NCI-H2107 treated with DMSO at 0.1 percent for 48 hours (cell line): ENCODE measurements around the gene IQCN.

ENCODE experiments used
- DNase-seq: peaks from one replicate; lab custom pipeline; 2025; ENCODE audit not compliant: unreplicated experiment; lab: John Stamatoyannopoulos, UW

IQCN gene, protein sequence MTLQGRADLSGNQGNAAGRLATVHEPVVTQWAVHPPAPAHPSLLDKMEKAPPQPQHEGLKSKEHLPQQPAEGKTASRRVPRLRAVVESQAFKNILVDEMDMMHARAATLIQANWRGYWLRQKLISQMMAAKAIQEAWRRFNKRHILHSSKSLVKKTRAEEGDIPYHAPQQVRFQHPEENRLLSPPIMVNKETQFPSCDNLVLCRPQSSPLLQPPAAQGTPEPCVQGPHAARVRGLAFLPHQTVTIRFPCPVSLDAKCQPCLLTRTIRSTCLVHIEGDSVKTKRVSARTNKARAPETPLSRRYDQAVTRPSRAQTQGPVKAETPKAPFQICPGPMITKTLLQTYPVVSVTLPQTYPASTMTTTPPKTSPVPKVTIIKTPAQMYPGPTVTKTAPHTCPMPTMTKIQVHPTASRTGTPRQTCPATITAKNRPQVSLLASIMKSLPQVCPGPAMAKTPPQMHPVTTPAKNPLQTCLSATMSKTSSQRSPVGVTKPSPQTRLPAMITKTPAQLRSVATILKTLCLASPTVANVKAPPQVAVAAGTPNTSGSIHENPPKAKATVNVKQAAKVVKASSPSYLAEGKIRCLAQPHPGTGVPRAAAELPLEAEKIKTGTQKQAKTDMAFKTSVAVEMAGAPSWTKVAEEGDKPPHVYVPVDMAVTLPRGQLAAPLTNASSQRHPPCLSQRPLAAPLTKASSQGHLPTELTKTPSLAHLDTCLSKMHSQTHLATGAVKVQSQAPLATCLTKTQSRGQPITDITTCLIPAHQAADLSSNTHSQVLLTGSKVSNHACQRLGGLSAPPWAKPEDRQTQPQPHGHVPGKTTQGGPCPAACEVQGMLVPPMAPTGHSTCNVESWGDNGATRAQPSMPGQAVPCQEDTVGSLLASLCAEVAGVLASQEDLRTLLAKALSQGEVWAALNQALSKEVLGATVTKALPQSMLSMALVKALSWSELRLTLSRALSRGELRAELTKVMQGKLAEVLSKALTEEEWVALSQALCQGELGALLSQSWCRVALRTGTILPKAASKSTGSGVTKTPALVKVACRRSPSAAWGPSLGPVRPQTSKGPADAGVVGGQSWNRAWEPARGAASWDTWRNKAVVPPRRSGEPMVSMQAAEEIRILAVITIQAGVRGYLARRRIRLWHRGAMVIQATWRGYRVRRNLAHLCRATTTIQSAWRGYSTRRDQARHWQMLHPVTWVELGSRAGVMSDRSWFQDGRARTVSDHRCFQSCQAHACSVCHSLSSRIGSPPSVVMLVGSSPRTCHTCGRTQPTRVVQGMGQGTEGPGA (N-terminal part only)

DNA sequence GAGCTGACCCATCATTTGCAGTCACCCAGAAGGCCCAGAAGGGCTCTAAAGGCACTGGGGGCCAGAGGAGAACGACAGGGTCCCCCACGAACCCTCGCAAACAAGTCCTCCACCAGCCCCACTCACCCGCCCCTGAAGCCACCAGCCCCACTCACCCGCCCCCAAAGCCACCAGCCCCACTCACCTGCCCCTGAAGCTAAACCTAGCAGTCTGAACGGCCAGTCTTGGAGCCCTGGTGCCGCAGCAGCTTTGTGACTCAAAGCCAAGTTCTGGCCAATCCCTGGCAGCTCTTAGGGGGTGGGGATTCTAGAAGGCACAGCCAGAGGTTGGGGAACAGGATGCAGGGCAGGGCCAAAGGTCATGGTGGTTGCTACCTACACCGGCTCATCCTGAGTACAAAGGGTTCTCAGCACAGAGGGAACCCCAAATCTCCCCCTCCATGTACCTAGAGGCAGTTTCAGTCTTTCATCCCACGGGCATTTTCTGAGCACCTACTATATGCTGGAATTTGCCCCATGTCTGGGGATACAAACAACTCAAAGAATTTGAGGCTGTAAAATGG is at the start of gene IQCN:
Gene IQCN (minus strand): TSS at position 234 of the 562 bp plus-strand sequence. CDS start 4,974 bp downstream, outside the sequence.
- DNase-seq: no peak

DNA sequence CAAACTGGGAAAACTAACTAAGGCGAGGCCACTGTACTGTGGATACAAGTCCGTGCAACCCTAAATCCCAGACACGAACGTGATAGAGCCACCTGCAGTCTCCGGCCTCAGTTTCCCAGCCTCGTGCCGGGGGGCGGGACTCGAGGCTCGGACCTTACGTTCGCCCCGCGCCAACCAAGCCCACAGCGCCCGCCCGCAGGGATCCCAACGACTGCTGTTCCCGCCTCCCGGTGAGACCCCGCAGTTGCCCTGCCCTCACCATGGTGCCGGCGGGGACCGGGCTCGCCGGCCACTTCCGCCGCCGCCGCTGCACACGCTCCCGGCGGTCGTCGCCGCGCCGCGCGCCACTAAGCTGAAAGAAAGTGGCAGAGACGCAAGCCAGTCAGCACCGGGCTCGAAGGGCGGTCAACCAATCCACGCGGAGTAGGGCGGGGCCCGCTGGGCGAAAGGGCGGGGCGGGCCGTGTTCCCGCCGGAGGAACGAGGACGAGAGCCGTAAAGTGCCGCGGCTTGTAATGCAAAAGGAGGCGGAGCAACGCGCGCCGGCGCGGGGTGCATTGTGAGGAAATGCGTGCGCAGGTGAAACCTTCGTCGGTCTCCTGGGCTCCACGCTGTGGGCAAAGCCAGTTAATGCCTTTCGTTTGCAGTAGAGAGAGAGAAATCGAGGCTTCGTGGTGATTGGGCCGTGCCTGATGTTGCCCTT is 48.7 kb upstream of the IQCN start, which contains the start of gene LSM4:
Gene LSM4 (minus strand): TSS at position 318 of the 702 bp plus-strand sequence. CDS start 56 bp downstream, at position 262.
- peak; percentile 96 for DNase-seq

DNA sequence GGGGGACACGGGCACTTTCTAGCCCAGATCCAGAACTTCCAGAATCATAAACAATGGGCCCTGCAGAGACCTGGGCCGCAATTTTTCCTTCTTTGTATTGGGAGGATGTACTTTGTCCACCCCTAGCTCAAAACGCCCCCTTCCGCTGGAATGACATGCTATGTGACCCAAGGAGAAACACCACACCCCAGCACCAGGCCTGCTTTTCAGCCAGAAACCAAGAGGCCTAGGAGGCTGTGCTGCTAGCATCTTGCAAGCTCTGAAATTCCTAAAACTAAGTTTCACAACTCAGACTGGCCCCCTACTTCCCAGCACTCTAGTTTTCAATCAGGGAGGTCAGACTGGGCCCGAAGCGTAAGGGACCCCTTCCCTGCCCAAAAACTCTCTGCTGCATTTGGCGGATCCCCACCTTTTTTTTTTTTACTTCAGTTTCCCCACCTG is 48.1 kb upstream of the IQCN start:
- DNase-seq: no peak

DNA sequence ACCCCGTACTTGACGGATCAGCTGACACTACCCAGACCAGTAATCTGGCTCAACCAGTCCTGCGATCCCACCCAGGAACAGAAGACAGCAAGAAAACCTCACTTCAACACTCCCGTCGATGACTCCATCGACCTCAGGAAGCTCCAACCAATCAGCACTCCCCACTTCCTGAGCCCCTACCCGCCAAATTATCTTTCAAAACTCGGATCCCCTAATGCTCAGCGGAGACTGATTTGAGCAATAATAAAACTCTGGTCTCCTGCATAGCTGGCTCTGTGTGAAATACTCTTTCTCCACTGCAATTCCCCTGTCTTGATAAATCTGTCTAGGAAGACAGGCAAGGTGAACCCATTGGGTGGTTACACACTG is 47.5 kb upstream of the IQCN start:
- DNase-seq: no peak

DNA sequence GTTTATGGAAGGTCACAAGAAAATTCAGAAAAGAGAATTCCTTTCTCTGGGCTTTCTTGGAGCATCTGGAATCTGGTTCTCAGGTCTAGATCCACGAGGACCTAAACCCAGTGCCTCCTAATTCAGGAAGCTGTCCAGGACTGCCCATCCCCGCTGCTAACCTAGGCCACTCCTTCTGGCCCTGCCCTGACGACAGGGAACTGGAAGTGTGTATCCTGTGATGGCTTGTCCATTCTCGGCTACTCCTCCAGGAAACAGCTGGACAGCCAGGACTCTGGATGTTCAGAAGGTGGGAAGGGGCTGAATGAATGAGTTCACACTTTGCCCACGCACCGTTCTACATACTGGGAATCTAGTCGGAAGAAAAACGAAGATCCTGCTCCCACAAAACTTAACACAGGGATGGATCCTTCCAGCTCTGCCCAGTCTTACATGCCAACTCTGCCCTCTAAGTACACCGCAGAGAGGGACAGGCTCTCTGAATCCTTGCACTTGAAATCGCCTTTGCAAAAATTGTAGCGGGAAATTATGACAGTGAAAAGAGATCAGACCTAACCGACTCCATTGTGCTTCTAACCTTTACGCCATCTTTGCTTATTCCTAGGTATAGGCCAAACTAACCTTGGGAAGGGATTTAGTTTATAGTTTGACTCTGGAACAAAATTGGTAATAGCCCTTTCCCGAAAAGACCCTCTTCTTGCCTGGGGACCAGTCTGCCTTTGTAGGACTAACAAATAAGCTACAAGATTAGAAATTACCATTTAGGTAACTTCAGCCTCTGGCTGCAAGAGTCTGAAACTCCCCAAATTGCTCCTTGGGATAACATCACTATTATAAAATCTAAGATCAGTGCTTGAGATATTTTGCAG is 46.8 kb upstream of the IQCN start:
- DNase-seq: no peak

DNA sequence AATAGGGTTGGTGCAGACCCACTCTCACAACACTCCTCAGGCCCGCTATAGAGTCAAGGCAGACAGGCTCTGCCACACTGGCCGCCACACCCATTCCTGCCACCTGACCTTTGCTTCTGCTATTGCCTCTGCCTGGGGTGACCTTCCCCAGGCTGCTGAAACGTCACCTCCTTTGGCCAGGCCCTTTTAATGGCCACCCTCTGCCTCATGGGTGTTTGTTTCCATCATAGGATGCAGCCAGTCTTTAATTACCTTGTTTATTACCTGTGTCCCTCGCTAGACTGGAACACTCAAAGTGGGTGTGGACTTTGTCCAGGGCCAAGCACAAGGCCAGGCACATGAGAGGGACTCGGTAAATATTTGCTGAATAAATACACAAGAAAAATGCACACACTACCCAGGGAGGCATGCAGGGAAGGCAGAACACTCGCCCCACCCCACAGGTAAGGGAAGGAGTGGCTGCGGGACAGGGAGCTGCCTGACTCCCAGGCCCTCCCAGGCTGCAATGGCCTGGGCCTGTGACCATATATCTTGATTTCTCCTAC is 45.4 kb upstream of the IQCN start:
- no peak for DNase-seq

DNA sequence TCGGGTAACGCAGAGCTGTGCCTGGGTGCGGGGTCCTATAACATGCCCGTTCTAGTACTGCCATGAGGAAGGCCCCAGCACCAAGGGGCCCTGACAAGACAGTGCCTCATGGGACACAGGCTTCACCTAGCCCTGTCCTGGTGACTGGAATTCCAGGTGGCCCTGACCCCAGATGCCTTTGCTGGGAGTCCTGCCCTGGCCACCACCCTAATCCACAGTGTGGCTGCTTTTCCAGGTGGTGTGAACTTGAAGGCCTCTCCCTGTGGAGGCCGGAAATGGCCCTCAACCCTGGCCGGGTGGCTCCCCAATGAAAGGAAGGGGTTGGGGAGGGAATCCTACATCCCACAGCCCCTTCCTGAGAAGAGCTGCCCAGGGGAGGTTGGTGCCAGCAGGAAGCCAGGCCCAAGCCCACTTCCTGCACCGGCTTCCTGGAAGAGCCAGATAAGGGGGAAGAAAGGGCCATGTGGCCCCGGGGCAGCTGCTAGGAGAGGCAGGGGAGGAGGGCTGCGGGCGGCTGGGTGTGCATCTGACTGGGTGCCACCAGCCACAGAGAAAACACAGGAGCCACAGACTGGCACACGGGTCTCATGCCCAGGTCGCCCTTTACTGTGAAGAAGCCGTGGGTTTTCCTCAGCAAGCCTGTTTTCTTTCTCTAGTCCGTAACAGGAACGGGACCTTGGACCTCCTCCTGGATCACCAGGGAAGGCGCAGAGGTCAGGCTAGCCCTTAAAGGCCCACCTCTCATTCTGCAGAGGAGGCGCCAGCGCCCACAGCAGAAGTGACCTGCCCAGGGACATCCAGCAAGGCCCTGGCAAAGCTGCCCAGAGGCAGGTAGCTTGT is 43.9 kb upstream of the IQCN start:
- no peak for DNase-seq

DNA sequence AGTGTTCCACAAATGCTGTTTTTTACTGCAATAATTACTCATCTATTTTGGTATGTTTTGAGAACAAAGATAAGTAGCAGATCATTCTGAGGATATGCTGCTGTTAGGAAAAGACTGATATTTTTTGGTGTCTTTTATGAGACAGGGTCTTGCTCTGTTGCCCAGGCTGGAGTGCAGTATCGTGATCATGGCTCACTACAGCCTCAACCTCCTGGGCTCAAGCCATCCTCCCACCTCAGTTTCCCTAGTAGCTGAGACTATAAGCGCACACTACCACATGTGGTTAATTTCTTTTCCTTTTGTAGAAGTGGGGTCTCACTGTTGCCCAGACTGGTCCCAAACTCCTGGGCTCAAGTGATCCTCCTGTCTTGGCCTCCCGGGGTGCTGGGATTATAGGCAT is 39.1 kb upstream of the IQCN start:
- DNase-seq: no peak

DNA sequence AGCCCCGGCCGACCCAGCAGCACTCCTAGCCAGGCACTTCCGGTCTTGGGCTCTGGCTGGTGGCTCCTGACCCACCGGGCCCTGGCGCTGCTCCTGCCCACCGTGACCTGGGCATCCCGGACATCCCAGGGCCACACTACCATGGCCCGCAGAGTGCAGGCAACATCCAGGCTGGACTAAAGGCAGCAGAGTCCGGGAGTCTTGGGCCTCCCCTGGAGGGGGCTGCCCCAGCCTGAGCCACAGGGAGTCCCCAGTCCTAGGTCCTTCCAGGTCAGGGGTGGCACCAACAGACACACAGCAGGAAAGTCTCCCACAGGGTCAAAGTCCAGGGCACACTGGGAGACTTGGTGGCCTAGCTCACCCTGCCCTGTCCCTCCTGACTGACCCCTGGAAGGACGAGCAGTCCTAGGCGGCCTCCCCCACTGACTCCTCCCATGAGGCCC is 37.9 kb upstream of the IQCN start:
- DNase-seq: no peak

DNA sequence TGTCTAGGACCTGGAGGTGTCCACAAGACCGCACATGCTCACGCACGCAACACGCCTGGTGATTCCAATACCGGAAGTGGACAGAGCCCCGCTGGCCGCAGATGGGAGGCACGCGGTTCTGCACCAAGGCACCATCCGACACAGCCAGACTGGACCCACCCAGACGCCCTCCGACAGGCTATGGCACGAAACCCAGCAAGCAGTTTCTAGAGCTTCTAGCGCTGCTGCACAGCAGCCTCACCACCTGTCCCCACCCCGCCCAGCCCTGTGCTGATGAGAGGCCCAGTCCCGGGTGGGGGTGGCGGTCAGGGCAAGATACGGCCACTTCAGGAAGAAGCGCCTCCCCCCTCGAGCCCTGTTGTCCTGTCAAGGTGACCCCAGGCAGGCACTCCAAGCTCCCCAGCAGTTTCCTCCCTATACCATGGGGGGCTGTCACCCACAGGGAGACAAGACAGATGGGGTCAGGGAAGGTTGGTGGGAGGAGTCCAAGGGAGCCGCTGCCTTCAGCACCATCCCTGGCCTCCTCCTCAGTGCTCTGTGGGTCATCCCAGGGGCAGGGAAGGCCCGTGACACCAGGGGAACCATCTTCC is 37.3 kb upstream of the IQCN start:
- no peak for DNase-seq

DNA sequence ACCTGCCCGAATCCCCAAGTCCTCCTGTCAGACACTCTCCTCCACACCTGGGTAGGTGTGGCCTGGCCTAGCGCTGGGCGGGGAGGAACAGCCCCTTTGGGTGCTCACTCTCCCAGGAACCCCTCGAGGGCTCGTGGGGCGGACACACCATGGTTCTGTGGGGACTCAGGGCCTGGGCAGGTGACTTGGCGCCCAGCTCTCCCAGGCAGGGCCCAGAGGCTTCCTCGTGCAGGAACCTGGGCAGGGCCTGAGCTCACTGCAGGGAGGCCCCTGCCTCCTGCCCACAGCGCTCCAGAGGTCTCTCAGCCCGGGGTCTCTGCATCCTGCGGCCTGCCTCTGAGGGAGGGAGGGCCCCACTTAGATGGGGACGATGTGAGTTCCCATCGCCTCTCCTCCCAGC is 36.7 kb upstream of the IQCN start:
- DNase-seq: no peak

DNA sequence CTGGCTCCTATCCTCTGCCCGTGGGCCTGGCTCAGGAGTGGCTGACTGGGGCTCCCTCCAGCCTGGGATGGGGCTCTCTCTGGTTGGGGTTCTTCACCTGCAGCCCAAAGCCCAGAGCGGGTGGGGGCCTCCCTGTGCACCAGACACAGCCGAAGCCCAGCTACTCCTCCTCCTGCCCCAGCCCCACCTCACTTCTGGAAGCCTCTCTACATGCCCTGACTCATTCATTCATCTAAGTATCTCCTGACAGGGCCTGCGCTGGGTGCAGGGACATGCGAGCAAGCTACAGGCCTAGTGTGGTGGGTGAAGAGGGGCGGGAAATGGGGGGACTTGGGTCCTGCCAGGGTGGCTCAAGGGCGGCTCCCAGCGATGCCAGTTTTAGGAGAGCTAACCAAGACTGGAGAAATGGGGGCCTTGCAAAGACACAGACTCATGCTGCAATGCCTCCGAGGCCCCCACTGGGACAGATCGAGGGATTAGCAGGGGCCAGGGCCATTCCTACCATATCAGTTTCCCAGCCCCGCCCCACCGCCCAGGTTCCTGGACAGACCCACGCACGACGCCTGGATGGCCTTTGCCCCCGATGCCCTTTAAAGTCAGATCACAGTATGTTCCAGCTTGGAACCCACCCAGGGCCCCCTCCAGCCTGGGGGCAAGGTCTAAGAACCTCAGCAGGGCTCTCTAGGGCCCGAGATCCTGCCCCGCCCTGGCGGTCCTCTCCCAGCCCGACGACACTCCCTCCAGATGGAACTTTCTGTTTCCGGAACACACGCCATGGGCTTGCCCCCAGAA is 36.1 kb upstream of the IQCN start:
- no peak for DNase-seq

DNA sequence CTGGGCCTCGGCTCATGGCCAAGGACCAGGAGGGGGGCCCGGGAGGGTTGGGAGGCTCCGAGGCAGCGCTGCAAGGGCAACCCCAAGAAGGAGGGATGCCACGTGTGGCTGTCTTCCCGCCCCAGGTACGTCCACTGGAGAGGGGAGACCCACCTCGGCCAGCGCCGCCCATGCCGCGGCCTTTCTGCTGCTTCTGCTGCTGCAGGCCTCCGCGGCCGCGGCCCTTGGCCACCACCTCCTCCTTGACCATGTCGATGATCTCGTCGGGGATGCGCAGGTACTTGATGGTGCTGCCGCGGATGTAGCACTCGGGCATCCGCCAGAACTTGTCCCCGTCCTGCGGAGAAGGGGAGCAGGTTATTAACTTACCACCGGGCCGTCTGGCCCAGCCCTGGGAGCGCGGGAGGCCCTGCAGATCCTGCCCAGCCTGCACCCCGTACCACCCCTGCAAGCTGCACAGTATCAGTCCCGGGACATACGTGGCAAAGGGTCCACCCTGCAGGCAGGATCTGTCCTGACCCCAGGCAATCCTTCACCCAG is 35.3 kb upstream of the IQCN start:
- no peak for DNase-seq

DNA sequence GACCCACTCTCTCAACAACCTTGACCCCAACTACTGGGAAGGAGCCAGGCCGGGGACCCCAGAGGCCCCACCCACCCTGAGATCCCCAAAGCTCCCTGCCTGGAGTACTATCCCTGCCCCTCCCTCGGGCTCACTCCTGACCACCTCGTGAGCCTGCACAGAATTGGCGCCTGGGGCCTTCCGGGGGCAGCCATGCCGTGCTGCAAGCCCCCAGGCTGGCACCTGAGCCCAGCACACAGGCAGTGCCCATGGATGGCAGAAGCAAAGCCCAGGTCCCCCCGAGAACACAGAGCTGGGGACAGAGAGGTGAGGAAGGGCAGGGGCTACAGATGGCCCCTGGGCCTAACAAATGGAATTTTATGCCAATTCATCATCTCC is 34.7 kb upstream of the IQCN start:
- no peak for DNase-seq

DNA sequence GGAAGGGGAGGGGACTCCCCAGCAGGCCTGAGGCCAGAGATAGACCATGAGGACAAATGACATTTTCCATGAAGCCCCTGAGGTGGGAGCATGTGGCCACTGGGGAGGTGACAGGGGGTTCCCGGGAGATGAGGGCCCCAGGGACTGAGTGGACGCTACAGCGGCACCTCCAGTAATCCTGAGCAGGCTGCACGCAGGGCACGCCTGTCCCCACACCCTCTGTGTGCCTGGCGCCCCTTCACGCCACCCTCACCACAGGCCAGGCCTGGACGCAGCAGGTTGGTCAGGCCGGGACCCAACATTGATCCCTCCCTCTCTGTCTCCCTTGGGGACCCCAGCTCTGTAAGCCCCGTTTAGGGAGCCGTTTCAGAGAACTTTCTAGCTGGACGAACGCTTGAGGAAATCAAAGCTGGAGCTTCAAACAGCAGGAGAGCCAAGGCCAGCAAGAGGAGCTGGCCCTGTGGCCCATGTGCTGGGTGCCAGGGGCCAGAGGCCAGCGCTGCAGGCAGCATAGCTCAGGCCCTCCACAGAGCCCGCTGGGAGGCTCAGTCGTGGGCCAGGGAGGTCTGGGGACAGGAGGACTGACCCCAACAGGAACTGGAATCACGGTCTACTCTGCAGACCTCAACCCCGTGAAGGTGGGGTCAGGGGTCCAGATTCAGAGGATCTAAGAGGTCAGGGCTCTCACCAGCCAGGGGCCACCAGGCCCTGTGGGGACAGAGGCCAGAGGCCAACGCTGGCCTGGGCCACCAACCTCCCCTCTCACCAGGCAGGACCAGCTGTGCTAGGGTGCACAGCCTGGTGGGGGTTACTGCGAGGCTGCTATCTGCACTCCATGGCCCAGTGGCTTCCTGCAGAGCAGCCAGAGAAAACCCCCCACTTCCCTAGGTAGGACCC is 34.0 kb upstream of the IQCN start:
- no peak for DNase-seq

DNA sequence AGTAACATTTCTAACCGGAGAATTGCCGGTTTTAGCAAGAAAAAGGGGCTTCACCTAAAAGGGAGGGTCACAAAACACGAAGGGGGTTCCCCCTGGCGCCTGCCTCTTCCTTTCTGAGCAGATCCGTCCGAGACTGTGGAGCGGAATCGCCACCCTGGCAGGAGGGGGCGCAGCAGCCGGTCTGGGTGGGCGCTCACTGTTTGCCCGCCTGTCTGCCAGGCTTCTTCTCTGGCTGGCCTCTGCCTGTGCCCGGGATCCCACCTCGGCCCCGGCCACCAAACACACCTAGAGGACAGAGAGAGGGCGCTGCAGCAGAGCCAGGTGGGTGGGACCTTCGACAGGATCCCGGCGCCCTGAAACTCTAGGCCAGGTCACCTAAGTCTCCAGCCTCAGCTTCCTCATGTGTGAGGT is 33.0 kb upstream of the IQCN start:
- no peak for DNase-seq
